Psoas muscle (tissue), 8 donors: Measurements from ENCODE around the gene MAPK4. TPM values are rescaled to one million over a fixed set of nuclear protein-coding genes. Genes with fewer than 3 reads are reported as not detected.

ENCODE experiments used
- ATAC-seq, 4 donors: fragments of 200-7000 bp; cut with Tn5 transposase; one replicate each; pipeline ENCODE4 v1.9.1; 2020; ENCODE audit warnings: moderate library complexity in 3 of 4, mild to moderate bottlenecking in 2 of 4
- DNase-seq, 2 donors: peaks; one replicate each; pipeline ENCODE4 v3.0.0-alpha.2; 2020
- H3K27ac ChIP-seq: fragments of 200-600 bp; one replicate; pipeline ENCODE4 v1.8.0; 2022
- H3K27me3 ChIP-seq, 3 donors: fragments of 200-600 bp in 1 of 3; one replicate each; pipeline versions ENCODE4 v1.6.1 to v1.8.0; 2013 to 2022; ENCODE audit warnings: low read length in 2 of 3, mild to moderate bottlenecking in 2 of 3, moderate library complexity in 1 of 3; ENCODE audit not compliant: insufficient read depth in 3 of 3
- H3K36me3 ChIP-seq, 2 donors: fragments of 200-600 bp in 1 of 2; one replicate each; pipeline versions ENCODE4 v1.6.1 to v1.8.0; 2013 to 2022; ENCODE audit warnings: low read depth in 1 of 2, mild to moderate bottlenecking in 1 of 2, moderate library complexity in 1 of 2; ENCODE audit not compliant: insufficient read depth in 1 of 2
- H3K4me1 ChIP-seq: fragments of 200-600 bp; one replicate; pipeline ENCODE4 v1.8.0; 2022
- H3K4me3 ChIP-seq: fragments of 200-600 bp; one replicate; pipeline ENCODE4 v1.8.0; 2022; ENCODE audit warnings: mild to moderate bottlenecking
- H3K9me3 ChIP-seq: fragments of 200-600 bp; one replicate; pipeline ENCODE4 v1.8.0; 2022
- CTCF ChIP-seq: fragments of 200-600 bp; IDR thresholded peaks from one replicate; pipeline ENCODE4 v1.8.0; 2022; ENCODE audit warnings: antibody characterized with exemption
- whole genome bisulfite sequencing, 3 donors: extraction: QIAGEN DNeasy Blood & Tissue Kit; methylation state at CpG; one replicate each; pipeline versions ENCODE4 v1.1.6 to v1.1.7; 2013; 5-methylcytosine and 5-hydroxymethylcytosine counted together
- intact Hi-C, 2 donors: fragments of 100-400 bp; cut with DNase I; formaldehyde crosslinking; loops; one replicate each; pipeline versions ENCODE4 v1.11.0 to v1.14.2; 2022
- polyA plus RNA-seq, 3 donors: library from polyadenylated mRNA; stranded (reverse); fragments of 200-250 nt; gene quantifications; one replicate each; pipeline ENCODE4 v1.2.3, GENCODE V29; 2013
- total RNA-seq, 4 donors: library from RNA; stranded (reverse); fragmentation: NEBNext Ultra II Directional in 2 of 4; extraction: Animal tissue kit (Norgen Biotek cat#: 25700) in 2 of 4; gene quantifications; one replicate each; pipeline versions ENCODE4 v1.2.1 to v1.2.4, GENCODE V29; 2021 to 2023
- donor health status: healthy with polysubstance abuse.
- donor health status: DM: no; HTN: no; CAD: no; lungs with moderate emphysema.
- donor health status: Bipolar disorder and iron deficiency.
- donor health status: healthy.
- donor health status: DM: yes; HTN: yes; CAD: no.
- donor health status: DM: no; HTN: no; CAD: no.
- donor health status: DM: no; HTN: no; CAD: no.
- donor health status: DM: yes; HTN: yes; CAD: no.

Gene MAPK4
- total and polyA plus RNA-seq, 7 donors: 0.36 to 1.8 (median 0.68) TPM

GRCh38 chr18:50638016-50638883 lies 78.4 kb downstream of the MAPK4 start:
- H3K27ac ChIP-seq: peak overlapping the region; percentile 16
- H3K27me3 ChIP-seq: no peaks in the 10 kb centered on the region
- H3K4me1 ChIP-seq: no peaks in the 10 kb centered on the region
- no peaks in the 10 kb centered on the region for H3K36me3 ChIP-seq
- ATAC-seq: peak in 2 of 4 donors; percentile 22 to 44
- H3K4me3 ChIP-seq: no peak overlapping the region
- no peak for TF ChIP-seq CTCF
- 25 to 47% (median 30%) methylated on average over 10 of the region's 10 CpGs for WGBS, 3 donors
- no peak for DNase-seq
- intact Hi-C loops: no loop called here
- no peaks in the 10 kb centered on the region for H3K9me3 ChIP-seq

GRCh38 chr18:50638884-50639420 lies 79.1 kb downstream of the MAPK4 start:
- 93 to 100% (median 94%) methylated on average over 1 of the region's 1 CpG for WGBS, 3 donors

GRCh38 chr18:50639711-50640110 lies 79.8 kb downstream of the MAPK4 start:
- Histone ChIP-seq H3K27me3 (no peaks in the 10 kb centered on the region), H3K9me3 (no peaks in the 10 kb centered on the region), H3K27ac (no peak overlapping the region), H3K36me3 (no peaks in the 10 kb centered on the region), H3K4me3 (no peak overlapping the region), H3K4me1 (no peaks in the 10 kb centered on the region)
- ATAC-seq (no peak), DNase-seq (no peak)
- no peak for TF ChIP-seq CTCF
- intact Hi-C loops: no loop called here
- 65 to 78% (median 78%) methylated on average over 4 of the region's 4 CpGs for WGBS, 3 donors

More at GRCh38 chr18:50638884-50639420, 79.1 kb downstream of the MAPK4 start:
- intact Hi-C loops: no loop called here
- ATAC-seq: peak in 1 of 4 donors; percentile 14
- Histone ChIP-seq H3K4me1 (no peaks in the 10 kb centered on the region), H3K27ac (peak overlapping the region; percentile 16), H3K36me3 (no peaks in the 10 kb centered on the region), H3K4me3 (no peak overlapping the region), H3K27me3 (no peaks in the 10 kb centered on the region), H3K9me3 (no peaks in the 10 kb centered on the region)
- no peak for DNase-seq
- no peak for TF ChIP-seq CTCF

- Histone ChIP-seq H3K27ac (no peak overlapping the region), H3K4me1 (no peaks in the 10 kb centered on the region), H3K4me3 (no peak overlapping the region), H3K36me3 (no peaks in the 10 kb centered on the region), H3K27me3 (no peaks in the 10 kb centered on the region), H3K9me3 (no peaks in the 10 kb centered on the region)
- intact Hi-C loops: no loop called here
- WGBS, 3 donors: 92 to 100% (median 98%) methylated on average over 2 of the region's 2 CpGs
- ATAC-seq (no peak), DNase-seq (no peak)
- TF ChIP-seq CTCF: no peak
These were observed 82.6 kb downstream of the MAPK4 start for GRCh38 chr18:50642439-50642838.
